ENCODE data around the gene MCAT.
"Not testable (repeated sequence)": the region's sequence is repeated elsewhere in the genome, so short reads cannot be mapped to it uniquely, and the experiment has no call there.

The MCAT gene

GRCh38 chr22:43152357-43153071, 9.3 kb upstream of the MCAT start:
- peak; percentile 49 for DNase-seq

DNA sequence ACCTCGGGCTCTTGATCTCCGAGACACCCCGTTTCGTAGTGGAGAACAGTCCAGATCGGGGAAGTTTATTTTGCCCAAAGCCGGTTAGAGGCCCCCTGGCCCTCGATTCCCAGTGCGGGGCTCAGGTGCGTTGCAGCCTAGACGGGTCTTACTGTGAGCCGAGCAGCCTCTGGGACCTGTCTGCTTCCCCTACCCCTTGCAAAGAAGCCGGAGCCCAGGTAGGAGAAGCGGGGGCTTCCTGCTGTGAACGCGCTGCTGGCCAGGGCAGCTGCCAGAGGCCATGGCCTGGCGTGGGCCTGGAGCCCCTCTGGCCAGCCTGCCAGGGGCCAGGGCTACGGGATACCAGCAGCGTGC, 8.8 kb upstream of the MCAT start:
- DNase-seq, result no peak

DNA sequence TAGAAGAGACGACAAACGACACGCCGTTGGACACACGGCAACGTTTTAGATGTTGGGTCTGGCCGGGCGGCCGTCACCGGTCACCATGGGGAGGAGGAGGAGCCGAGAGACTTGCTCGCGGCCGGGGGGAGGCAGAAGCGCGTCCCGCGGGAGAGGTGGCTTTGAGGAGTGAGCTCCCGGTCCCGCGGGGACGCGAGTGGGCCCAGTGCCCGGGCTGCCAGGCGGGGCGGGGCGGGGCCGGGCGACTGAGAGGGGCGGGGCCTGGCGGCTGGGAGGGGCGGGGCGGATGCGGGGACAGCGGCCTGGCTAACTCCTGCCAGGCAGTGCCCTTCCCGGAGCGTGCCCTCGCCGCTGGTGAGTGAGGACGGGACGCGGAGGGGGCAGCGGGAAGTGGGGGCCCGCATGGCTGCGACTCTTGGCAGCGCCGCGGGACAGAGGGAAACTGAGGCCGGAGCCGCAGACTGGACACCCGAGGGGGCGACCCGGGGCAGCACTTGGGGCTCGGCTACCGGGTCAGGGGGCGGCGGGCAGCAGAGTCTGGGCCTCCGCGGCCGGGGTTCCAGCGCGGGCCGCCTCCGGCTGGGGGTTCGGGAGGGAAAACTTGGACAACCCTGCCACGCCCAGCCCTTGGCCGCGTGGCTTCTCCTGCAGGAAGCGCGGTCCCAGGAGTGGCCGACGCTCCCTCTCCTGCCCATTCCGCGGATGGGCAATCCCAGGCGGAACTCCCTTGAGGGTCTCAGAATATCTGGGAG, 8.2 kb upstream of the MCAT start, which contains the start of gene TSPO:
Gene TSPO (plus strand): TSS at position 309 of the 752 bp plus-strand sequence. CDS start 7,680 bp downstream, outside the sequence.
- DNase-seq, result peak; percentile 45

DNA sequence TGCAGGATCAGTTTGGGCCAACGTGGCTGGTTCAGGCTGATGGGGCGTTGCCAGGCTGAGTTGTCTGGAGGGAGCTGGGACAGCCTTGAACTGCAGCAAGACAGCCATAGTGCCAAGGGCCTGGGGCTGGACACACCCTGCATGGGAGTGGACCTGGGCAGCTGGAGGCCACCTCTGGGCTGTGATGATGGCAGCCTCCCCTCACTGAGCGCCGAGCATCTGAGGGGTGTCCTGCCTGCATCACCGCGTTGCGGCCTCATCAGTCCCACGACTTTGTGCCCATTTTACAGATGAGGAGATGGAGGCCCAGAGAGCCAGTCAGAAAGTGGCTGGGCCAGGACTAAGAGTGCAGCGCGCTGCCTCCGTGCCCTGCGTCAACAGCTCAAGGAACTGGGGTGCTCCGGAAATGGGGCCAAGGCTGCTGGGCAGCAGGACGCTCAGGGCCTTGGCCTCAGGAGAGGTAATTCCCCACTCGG, 7.6 kb upstream of the MCAT start:
- no peak for DNase-seq

DNA sequence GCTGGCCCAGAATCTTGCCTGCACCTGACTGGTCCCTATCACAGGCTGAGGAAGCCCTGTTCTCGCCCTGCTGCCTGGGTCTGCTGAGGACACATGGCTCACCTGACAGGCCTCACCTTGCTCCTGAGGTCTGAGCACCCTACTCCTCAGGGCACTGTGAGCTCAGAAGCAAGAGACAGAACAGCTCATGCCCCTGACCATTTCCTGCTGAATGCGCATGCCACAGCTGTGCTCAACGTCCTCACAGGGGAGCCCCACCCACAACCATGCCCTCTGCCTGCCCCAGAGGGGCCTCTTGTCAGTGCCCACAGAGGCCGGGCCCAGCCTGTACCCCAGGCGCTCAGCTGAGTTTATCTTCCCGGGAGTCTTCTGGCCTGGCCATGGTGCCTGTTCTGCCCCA, 5.4 kb upstream of the MCAT start:
- no peak for DNase-seq

- no peak for DNase-seq
Observed at GRCh38 chr22:43147821-43148220, 4.6 kb upstream of the MCAT start.

- DNase-seq, result not testable (repeated sequence)
Observed at GRCh38 chr22:43146332-43146731, 3.1 kb upstream of the MCAT start.

DNA sequence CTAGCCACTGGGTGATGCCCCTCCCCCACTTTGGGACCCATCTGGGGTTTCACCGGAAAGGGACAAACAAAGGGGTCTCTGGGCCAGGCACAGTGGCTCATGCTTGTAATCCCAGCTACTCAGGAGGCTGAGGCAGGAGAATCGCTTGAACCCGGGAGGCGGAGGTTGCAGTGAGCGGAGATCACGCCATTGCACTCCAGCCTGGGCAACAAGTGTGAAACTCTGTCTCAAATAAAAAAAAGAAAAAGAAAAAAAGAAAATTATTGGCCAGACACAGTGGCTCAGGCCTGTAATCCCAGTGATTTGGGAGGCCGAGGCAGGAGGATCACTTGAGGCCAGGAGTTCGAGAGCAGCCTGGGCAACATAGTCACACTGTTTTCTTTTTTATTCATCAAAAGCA, 2.2 kb upstream of the MCAT start:
- DNase-seq, result not testable (repeated sequence)

GRCh38 chr22:43144949-43145348, 1.8 kb upstream of the MCAT start:
- DNase-seq, result no peak

- DNase-seq, result no peak
Observed at GRCh38 chr22:43136801-43137200, 6.4 kb downstream of the MCAT start.

DNA sequence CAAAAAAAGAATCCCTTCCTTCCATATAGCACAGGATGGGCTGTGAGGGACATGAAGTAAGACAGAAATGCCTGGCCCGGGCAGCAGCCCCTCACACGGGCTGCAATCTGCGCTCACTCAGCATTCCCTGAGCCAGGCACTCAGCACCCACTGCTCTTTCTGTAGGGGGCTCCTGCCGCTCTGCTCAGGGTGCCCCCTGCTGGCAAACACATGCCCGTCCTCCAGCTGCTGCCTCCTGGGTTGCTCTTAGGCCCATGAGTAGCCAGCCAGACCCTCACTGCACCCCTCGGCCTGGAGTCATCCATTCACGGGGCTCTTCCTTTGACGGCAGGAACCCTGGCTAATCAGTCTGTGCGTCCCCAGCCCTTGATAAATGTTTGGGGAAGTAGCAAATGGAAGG, 6.9 kb downstream of the MCAT start:
- DNase-seq, result no peak

GRCh38 chr22:43135565-43135964, 7.6 kb downstream of the MCAT start:
- no peak for DNase-seq

DNA sequence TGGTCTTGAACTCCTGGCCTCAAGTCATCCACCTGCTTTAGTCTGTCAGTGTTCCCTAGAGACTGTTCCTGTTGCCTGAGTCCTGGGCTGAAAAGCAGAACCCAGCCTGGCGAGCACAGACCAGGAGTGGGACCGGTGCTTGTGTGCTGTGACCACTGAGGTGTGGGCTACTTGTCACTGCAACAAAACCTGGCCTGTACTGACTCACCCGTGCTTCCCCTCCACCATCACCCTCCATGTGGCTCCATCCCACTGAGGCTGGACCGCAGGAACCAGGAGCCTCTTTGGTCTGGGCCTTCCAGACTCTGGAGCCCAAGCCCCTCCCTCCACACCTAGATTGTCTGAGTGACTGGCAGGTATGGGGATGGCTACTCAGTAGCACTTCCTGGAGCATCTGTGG, 8.6 kb downstream of the MCAT start:
- no peak for DNase-seq

DNA sequence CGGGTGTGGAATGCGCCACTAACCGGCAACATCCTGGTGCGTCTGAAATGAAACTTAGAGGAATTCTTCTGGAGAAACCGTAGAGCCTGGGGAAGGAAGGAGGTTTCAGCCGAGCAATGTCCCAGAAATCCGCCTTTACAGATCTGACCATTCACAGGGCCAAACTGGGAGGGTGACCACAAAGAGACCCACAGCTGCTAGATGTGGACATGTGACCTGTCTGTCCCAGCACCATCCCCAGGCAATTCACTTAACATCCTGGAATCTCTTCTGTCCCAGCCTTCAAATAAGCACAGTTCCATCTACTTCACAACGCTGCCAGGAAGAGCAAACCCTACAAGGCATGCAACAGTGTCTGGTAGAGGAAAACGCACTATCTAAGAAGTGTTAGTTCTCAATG, 9.8 kb downstream of the MCAT start:
- no peak for DNase-seq

- no peak for DNase-seq
Observed at GRCh38 chr22:43131773-43132501, 11.3 kb downstream of the MCAT start.

DNA sequence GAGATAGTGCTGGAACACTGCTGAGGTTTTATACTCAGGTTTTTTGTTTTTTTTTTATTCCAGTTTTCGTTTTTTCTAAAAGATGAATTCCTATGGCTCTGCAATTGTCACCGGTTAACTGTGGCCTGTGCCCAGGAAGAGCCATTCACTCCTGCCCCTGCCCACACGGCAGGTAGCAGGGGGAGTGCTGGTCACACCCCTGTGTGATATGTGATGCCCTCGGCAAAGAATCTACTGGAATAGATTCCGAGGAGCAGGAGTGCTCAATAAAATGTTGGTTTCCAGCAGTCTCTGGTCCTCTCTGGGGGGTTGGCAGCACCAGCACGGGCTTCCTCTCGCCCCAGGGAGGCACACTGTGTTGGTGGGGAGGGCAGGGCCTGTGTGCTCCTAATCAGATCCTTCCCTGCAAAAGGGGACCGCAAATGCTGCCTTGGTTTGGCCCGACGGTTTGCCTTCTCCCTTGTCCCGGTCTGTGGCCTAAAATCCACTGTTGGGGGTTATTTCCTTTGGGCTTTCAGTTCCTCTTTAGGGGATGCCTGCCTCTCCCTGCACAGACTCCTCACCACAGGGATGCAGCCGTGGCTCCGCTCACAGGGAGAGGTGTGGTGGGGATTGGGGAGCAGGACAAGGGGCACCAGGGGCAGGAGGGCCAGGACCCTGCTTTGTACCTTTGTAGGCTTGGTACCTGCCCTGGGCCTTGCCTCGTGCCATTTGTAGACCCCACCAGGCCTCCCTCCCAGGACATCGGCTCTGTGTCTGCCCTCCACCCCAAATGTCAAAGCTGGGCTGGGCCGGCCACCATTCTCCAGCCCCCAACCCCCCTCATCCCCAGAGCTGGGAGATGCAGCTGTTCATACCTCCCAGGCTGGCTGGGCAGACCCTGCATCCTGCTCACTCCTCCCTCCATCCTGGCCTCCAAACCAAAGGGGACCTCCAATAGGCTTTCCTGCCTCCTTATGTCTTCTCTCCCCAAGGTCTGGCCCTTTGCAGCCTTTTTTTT, 13.5 kb downstream of the MCAT start:
- DNase-seq, result no peak

DNA sequence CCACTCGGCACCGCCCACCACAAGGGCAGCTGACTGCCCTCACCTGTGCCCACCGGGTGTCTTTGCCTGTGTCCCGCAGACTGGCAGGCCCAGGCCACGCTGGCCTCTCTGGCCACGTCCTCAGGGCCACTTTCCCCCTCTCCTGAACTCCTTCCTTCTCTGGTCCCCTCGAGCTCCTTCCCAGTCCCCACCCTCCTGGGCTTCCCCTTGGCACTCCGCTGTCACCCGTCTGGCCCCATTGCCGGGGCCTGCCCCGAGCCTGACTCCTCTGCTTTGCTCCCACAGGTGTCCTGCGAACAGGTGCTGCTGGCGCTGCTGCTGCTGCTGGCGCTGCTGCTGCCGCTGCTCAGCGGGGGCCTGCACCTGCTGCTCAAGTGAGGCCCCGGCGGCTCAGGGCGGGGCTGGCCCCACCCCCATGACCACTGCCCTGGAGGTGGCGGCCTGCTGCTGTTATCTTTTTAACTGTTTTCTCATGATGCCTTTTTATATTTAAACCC, 14.2 kb downstream of the MCAT start:
- no peak for DNase-seq

DNA sequence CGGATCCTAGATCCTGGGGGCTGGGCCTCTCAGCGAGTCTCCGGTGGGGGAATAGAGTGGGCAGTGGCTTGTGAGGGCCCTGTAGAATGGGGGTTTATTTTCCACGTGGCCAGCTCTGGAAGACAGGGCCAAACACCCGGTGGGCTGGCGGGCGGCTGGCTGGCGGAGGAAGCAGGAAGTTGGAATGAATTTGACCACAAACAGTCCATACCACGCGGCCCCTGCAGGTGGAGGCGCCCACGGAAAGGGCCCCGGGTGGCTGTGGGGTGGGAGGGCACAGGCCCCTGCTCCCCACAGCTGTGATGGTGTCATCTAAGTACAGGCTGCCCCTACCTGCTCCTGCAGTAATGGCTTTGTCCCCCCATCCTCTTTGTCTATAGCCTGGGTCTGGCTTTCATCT, 15.1 kb downstream of the MCAT start:
- no peak for DNase-seq

DNA sequence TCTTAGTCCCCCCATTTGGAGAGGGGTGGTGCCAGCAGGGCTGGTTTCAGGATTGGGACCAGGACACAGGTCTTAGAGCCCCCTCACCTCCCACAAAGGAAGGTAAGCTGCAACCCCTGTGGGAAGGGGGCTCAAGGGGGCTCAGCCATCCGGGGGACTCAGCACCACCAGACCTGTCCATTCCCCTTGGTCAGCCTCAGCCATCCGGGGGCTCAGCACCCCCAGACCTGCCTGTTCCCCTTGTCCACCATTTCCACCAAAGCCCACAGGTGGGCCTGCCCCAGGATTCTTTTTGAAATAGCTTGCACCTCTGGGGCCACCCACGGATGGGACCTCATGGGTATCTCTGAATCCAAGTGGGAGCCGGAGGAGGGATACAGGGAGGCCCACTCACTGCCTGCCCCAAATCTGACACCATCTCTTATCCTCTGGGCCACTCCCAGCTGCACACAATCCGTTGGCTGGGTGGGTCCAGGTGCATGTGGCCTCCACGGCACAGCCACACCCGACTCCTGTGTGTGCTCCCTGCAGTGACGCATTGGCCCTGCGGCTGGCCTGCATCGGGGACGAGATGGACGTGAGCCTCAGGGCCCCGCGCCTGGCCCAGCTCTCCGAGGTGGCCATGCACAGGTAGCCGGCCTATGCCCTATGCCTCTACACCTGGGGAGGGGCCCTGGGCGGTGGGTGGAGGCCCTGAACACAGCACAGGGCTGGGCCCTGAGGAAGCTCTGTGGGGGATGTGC, 15.9 kb downstream of the MCAT start:
- DNase-seq, result no peak

DNA sequence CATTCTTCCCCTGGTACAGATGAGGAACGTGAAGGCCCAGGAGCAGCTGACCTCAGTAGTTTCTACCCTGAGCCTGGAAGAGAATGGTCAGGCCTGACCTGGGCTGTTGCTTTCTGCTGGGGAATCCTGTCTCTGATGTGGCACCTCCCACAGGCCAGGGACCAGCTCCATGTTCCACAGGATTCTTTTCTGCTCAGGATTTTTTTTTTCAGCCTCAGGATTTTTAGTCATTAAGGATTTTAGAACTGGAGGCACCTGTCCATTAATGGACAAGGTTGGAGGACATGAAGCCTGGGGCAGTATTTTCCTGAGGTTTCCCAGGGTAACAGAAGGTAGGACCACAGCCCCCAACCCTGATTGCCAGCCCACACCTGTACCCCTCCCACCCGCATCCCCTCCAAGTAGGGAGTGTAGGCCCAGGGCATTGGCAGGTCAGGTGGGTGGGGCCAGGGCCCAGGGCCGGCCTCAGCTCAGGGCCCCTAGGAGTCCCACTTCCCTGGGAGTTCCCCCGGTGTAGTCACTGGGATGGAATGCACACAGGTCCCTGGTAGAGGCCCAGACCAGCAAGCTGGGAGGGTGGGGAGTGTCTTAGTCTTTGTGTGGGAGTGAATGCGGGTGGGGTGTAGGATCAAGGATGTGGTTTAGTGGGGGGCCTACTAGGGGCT, 16.6 kb downstream of the MCAT start:
- DNase-seq, result no peak

DNA sequence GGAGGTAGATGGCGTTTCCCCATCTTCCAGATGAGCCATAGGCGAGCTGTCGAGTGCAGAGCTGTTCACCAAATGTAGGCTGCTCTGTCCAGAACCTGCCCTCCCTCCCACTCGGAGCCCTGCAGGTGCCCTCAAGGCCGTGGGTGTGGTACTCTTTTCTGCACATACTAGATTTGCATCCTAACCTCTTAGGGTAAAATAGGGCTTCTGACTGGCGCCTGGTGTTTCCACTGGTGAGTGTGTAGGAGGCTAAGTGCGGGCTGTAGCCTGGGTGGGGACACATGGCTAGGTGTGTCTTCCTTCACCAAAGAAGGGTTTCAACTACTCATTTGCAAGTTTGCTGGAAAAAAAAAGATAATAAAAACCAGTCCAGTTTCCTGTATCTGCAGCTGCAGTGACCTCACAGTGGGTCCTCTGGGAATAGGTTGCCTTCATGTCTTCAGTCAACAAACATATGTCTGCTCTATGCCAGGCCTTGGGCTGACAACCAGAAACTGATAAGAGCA, 24.2 kb downstream of the MCAT start:
- DNase-seq, result no peak
